ENCODE measurements around the gene PRDM10.

DNA sequence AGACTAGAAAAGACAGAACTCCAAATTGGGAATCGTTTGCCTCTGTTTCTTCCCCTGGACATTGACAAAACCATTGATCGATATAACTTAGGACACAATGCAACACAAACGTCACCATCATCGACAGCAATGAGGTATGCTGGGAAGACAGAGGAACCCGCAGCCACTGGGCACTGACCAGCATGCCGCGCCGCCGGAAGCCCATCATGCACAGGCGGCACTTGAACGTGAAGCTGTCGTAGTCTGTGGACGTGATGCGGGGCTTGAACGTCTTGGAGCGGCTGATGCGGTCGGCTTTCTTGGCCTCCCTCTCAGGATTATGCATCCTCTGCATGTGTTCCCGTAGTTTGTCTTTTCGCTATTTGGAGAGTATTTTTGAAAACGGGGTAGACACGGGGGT, 84.3 kb downstream of the PRDM10 start:
- TF ChIP-seq, protein P1, sequence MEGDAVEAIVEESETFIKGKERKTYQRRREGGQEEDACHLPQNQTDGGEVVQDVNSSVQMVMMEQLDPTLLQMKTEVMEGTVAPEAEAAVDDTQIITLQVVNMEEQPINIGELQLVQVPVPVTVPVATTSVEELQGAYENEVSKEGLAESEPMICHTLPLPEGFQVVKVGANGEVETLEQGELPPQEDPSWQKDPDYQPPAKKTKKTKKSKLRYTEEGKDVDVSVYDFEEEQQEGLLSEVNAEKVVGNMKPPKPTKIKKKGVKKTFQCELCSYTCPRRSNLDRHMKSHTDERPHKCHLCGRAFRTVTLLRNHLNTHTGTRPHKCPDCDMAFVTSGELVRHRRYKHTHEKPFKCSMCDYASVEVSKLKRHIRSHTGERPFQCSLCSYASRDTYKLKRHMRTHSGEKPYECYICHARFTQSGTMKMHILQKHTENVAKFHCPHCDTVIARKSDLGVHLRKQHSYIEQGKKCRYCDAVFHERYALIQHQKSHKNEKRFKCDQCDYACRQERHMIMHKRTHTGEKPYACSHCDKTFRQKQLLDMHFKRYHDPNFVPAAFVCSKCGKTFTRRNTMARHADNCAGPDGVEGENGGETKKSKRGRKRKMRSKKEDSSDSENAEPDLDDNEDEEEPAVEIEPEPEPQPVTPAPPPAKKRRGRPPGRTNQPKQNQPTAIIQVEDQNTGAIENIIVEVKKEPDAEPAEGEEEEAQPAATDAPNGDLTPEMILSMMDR (IDR thresholded peaks at IDR 0.05): no peak
- TF ChIP-seq POLR2AphosphoS5 (IDR thresholded peaks at IDR 0.05): no peak

All from gastroesophageal sphincter (tissue), 3 donors.